ENCODE data around the gene CD200R1. TPM values are rescaled to one million over a fixed set of nuclear protein-coding genes. Genes with fewer than 3 reads are reported as not detected.

Gene CD200R1
- total and polyA plus RNA-seq, 2 of the 13 experiments (the other 11 are each of a cell fraction or from before 2014, with no cell fraction given) = 0.04 TPM; not detected in 1

GRCh38 chr3:112990672-112991602, 16.0 kb upstream of the CD200R1 start, which contains the start of gene GTPBP8 (continued):
- TF ChIP-seq ZHX2 (IDR thresholded peaks at IDR 0.05; ENCODE audit: low read depth) (peak; percentile 49; the same call in 1 of the 2 replicates), ZHX2 (CRISPR knock-in tag; IDR thresholded peaks at IDR 0.05; ENCODE audit: borderline replicate concordance) (no peak; the same call in 1 of the 2 replicates), PCBP2 (optimal IDR thresholded peaks at IDR 0.05; ENCODE audit: low read depth, low read length, poor library complexity, severe bottlenecking) (no peak), ZNF317 (CRISPR knock-in tag; IDR thresholded peaks at IDR 0.05) (0 out of 2 replicates have a peak, but pooled peaks have one; percentile 57), SALL1 (CRISPR knock-in tag; IDR thresholded peaks at IDR 0.05) (peak; percentile 90), ZNF629 (CRISPR knock-in tag; conservative IDR thresholded peaks at IDR 0.05) (0 out of 2 replicates have a peak, but pooled peaks have one; percentile 4), ZNF572 (CRISPR knock-in tag; IDR thresholded peaks at IDR 0.05) (0 out of 2 replicates have a peak, but pooled peaks have one; percentile 43), RELA (CRISPR knock-in tag; IDR thresholded peaks at IDR 0.05) (no peak; the same call in 1 of the 2 replicates), ZNF768 (CRISPR knock-in tag; IDR thresholded peaks at IDR 0.05) (peak; percentile 61; the same call in 1 of the 2 replicates), ZNF296 (CRISPR knock-in tag; conservative IDR thresholded peaks at IDR 0.05) (no peak), NFYC (CRISPR knock-in tag; IDR thresholded peaks at IDR 0.05) (no peak), ZNF326 (CRISPR knock-in tag; IDR thresholded peaks at IDR 0.05; ENCODE audit: borderline replicate concordance) (no peak), PITX1 (CRISPR knock-in tag; IDR thresholded peaks at IDR 0.05) (peak; percentile 29; the same call in 1 of the 2 replicates), ZBTB26 (CRISPR knock-in tag; IDR thresholded peaks at IDR 0.05; ENCODE audit: borderline replicate concordance) (no peak; the same call in 1 of the 2 replicates), POLR2AphosphoS2 (IDR thresholded peaks at IDR 0.05; ENCODE audit: low read depth, low read length) (no peak), ARHGAP35 (CRISPR knock-in tag; IDR thresholded peaks at IDR 0.05; ENCODE audit: borderline replicate concordance) (peak; percentile 78; the same call in 1 of the 2 replicates), ZNF24 (IDR thresholded peaks at IDR 0.05) (no peak), KDM1A (CRISPR knock-in tag; IDR thresholded peaks at IDR 0.05) (0 out of 2 replicates have a peak, but pooled peaks have one; percentile 46), ZNF691 (CRISPR knock-in tag; IDR thresholded peaks at IDR 0.05; ENCODE audit: borderline replicate concordance, low read depth) (peak; percentile 30; the same call in 1 of the 2 replicates), ERF (CRISPR knock-in tag; IDR thresholded peaks at IDR 0.05) (peak; percentile 78)

Data from HepG2 (cell line).